Hematopoietic multipotent progenitor cell (in vitro differentiated cells): ENCODE measurements around the gene KCTD1. TPM values are rescaled to one million over a fixed set of nuclear protein-coding genes. Genes with fewer than 3 reads are reported as not detected.
A peak's percentile ranks its signal among the peaks of the same experiment; 100 is the strongest.

ENCODE experiments used
- DNase-seq, 3 donors: peaks; one replicate each; pipeline ENCODE4 v3.0.0-alpha.2; 2011 to 2015; ENCODE audit warnings: low read depth in 2 of 3, low spot score in 2 of 3
- total RNA-seq: library from RNA; depleted of rRNA; stranded (reverse); fragments of >200 nt; gene quantifications from one replicate; pipeline ENCODE4 v1.2.3, GENCODE V29; 2012

Gene KCTD1
- total RNA-seq, 1 donor, result 8.6 TPM

DNA sequence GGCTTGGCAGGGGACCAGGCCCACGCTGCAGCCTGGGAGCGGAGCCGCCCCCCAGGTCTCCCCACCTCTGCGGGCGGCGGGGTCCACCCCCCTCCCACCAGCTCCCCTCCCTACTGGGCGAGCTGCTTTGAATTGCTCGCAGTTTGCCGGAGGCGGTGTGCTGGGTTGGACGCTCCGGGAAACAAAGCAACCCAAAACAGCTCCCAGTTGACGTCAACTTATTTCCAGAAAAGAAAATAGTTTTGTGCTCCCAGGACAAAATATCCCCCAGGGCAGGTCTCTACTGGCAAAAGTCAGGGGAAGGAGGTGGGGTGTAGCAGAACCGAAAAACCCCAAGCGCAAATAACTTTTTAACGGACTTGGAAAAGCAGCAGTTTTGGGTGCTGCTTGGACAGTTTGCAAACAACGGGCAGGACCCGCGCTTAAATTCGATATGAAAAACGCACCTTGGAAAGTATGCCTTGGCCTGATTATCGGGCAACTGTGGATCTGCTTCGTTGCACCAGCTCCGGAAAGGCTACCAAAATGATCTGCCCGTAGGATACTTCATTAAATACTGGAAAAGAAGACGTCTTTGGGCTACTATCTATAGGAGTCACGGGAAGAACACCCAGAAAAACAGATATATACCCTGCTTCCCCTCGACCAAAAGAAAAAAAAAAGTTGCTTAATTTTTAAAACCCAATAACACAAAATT is 2.8 kb upstream of the KCTD1 start:
- DNase-seq, result peak in 2 of 3 donors; percentile 21 to 41

- peak in 2 of 3 donors; percentile 13 to 40 for DNase-seq
These were observed 1.1 kb upstream of the KCTD1 start for GRCh38 chr18:26549263-26550094.

- peak; percentile 6 to 81 (median 79) for DNase-seq
These were observed 523 bp downstream of the KCTD1 start for GRCh38 chr18:26547646-26548414.

- no peak for DNase-seq
These were observed 1.3 kb downstream of the KCTD1 start for GRCh38 chr18:26546875-26547645.

- DNase-seq, result no peak
These were observed 2.0 kb downstream of the KCTD1 start for GRCh38 chr18:26546170-26546874.

GRCh38 chr18:26545335-26546123 is 2.8 kb downstream of the KCTD1 start:
- DNase-seq, result no peak

GRCh38 chr18:26544451-26544850 is 3.9 kb downstream of the KCTD1 start:
- DNase-seq, result no peak

DNA sequence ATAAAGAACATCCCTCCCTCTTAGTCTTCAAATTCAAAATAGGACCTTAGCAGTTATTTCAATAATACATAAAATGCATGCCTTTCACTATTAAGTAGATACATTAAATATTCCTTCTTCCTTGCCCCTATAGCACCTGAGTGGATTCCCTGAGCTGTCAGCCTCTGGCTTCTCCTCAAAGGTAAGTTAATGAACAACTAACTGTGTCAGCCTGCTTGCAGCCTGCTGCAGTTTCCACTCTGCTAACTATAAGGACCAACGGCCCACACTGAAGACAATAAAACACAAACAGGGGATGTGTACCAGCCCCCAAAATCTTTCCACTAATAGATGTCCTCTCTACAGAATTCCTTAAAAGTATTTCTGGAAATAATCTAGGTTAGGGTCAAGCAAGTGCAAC is 5.0 kb downstream of the KCTD1 start:
- DNase-seq, result no peak

DNA sequence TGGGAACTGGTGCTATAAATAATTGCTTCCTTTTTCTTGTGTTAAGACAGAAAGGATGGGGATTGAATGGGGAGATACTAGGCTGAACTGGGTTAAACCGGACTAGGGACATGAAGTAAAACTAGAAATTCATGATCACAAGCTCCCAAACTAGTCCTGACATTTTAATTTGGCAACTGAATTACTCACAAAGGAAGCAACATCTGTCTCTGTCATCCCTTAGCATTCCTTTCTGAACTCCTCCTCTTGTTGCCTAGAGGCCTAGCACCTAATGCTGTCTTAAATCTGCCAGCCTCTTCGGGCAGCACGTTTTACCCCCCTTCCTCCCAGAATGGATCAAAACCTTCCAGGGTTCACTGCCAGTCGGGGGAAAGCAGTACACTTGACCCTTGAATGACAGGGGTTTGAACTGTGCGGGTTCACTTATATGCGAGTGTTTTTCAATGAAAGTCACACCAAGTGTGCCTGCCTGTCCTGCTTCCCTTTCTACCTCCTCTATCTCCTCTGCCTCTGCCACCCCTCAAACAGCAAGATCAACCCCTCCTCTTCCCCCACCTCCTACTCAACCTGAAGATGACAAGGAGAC is 8.2 kb downstream of the KCTD1 start:
- DNase-seq, result no peak

GRCh38 chr18:26538524-26538923 is 9.8 kb downstream of the KCTD1 start:
- DNase-seq, result no peak

- no peak for DNase-seq
These were observed 11.7 kb downstream of the KCTD1 start for GRCh38 chr18:26536664-26537063.

DNA sequence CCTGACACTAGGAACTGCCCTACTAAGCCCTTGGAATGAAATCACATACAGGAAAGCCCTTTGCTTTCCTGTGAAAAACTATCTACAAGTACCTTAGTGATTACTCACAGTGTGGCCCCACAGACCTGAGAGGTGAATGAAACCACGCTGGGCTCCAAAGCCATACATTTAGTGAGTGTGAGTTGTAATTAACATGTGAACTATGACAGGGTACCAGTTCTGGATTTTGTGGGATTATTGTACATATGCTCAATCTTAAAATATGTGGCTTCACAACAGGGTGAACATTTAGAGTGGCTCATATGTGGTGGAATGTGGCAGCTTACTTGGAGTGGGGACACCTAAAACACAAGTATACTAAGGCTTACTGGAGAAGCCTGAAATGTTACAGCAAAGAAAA is 12.3 kb downstream of the KCTD1 start:
- DNase-seq, result no peak

- no peak for DNase-seq
These were observed 12.7 kb downstream of the KCTD1 start for GRCh38 chr18:26535630-26536029.

- DNase-seq, result no peak
These were observed 15.7 kb downstream of the KCTD1 start for GRCh38 chr18:26532367-26533340.

GRCh38 chr18:26531605-26532298 is 16.6 kb downstream of the KCTD1 start:
- DNase-seq, result no peak

GRCh38 chr18:26526966-26527234 is 21.5 kb downstream of the KCTD1 start:
- no peak for DNase-seq
